ENCODE measurements around the gene TBX20.
"Not testable (repeated sequence)": the region's sequence is repeated elsewhere in the genome, so short reads cannot be mapped to it uniquely, and the experiment has no call there.

TBX20 gene

DNA sequence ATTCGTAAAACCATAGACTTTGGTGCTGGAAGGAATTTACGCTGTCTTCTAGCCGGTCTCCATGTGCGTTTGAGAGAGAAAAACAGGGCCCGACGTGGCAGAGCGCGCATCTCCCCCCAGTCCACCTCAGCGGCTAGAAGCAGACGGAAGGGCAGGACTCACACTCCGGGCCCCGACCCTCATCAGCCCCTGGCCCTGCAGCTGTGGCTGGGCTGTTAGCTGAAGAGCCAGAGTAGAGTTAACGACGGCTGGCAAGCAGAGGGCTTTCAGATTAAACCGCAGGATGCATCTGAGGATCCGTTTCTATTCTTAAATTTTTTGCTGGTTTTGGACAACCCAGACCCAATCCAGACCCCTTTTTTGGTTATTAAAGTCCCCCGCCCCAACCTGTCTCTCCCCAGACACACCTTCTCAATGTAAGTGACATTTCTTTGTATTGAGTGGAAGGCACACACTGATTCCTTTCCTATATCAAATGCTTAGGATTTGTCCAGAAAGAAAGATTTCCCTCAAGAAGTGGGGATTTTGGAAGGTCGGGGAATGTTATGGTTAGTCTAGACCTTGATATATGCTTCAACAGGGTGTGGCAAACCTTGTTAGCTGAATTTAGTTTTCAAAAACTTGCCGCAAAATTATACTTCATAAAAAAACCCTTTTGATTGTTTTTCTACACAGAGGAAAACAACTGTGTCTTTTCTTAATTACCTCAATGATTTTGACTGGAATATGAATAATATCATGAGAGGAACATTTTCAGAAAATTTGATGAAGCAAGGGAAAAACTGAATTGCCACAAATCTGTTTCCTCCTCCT, 1.7 kb upstream of the TBX20 start:
- no peak for DNase-seq

DNA sequence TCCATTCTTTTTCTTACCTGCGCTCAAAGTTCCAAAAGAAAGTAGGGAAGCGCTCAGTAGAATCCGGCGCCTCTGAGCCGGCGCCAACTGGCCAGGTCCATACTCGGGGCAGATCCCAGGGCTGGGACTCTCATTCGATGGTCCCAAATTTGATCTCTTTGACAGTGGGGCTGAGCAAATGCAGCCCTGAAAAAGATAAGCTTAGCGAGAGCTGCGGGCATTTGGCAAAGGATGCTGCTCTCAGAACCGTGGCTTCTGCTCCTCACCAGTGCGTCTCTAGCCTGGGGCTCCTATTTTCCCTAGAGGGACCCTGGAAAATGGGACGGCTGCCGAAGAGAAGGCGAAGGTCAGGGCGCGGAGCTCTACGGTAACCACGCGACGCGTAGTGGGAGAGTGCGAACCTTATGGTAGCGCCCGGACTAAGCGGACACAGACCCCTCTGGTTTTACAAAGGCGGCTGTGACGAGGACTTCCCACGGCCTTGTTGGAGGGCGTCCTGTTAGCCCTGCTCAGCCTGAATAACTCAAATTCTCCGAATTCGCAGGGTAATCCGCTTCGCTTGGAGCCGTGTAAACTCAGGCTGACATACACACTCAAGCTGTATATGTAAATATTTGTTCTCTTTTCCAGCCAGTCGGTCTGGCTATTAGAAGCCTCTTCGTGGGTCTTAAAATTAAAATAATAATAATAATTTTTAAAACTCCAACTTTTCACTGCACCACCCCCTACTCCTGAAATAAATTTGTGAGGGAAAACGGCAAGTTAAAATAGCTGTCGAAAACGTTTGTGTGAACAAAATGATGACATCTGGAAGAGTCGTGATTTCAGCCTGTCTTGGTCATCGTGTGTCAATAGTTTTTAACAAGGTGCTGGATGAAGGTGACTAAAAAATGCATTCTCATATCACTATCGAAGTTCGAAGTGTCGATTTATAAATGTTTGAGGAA, 869 bp upstream of the TBX20 start:
- no peak for DNase-seq

DNA sequence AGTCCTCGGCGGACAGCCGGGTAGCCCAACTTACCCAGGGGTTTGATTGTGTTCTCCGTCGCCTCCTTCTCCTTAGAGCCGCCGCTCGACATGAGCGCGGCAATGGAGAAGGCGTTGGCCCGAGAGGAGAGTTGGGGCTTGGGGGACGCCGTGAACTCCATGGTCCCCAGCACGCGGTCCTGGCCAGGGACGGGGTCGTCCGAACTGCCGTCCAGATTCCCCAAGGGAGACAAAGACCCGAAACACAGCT, 515 bp downstream of the TBX20 start:
- no peak for DNase-seq

DNA sequence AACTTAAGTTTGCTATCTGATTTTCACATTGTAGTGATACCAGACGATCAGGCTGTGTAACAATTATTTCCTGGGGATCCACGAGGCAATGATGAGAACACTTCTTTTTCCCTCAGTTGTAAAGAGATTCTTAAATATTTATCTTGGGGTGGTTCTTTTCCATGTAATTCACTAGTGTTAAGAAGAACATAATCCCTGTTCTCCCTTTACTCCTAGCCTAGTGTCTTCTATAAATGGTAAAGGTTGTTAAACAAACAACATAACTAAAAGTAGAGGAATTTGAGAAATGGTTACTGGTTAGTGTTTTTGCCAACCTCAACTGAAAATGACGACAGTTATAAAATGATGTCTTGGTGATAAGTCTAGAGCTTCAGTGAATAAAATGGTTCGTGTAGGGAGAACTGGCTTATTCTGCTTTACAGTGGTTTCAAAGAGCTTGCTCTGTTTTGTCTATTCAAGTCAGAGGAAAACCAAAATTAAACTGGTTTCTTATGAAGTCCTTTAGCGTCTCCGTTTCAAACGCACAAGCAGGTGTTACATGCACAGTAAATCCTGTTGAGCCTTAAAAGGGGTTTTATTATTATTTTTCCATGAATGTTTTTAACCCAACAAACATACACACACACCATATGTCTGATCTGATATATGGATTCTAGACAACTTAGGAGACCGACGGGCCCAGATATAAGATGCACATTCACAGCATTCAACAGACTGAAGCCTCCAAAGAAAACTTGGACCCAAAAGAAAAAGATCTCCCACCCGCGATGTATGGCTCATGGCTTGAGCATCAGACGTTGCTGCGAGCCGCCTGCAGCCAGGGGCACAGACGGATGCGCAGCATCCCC, 1.1 kb downstream of the TBX20 start:
- DNase-seq = no peak

DNA sequence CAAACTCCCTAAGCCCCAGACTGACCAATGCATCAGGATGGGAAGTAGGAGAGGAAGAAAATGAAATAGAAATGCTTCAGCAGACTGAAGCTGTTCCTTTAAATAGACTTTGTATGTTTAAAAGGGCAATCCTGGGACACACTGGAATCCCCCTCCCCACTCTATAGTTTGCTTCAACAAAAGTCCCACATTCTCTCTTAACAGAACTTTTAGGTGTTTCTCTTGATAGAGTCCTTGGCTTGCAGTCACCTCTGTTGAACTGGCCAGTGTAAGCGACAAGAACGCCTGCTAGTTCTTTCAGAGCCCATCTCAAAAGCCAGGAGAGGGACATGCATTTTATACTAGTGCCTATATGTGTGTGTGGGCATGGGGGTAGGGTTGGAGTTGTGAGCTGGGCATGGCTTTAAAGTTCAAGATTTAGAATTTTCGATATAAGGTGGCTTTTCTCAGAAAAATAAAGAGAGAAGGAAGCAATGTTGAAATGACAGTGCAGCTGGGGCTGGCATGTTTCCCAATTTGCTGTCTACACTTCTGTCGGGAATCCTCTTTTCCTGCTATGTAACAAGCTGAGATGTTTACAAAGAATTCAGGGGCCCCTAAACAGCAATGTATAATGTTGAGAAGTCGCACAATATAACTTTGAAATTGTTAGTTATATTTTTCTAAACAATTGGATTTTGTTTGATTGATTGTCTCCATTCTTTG, 2.1 kb downstream of the TBX20 start:
- DNase-seq = no peak

DNA sequence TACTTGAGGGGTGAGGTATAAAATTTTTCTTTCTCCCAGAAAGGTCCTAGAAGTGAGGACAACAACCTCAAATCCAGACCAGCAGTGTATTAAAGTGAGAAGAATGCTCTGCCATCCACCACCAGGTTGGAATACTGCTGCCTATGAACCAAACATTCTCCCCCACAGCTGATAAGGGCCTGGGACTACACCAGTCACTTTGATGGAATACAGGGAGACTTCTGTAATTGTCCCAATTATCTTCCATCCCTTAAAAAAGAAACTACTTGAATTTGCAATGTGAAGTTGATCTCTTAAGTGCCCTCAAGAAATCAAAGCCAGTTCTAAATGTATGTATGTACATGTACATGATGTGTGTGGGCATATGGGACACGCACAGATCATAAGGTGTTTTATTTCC, 3.0 kb downstream of the TBX20 start:
- DNase-seq = no peak

DNA sequence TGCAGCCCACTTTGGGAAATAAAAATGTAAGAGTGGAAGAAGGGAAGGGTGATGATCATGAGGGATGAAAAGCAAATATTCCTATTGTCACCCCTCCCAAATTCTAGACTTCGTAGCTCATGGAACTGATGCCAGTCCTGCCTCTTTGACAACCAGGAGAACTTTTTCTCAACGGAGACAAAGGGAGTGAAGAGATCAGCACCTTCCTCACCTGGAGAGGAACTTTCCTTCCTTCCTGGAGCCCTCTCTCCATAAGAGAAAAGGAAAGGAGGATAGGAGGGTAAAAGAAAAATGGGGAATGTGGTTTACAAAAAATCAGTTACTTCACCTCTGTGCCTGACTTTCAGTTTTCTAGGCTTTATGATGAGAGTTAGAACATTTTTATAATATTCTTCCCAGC, 3.4 kb downstream of the TBX20 start:
- no peak for DNase-seq

DNA sequence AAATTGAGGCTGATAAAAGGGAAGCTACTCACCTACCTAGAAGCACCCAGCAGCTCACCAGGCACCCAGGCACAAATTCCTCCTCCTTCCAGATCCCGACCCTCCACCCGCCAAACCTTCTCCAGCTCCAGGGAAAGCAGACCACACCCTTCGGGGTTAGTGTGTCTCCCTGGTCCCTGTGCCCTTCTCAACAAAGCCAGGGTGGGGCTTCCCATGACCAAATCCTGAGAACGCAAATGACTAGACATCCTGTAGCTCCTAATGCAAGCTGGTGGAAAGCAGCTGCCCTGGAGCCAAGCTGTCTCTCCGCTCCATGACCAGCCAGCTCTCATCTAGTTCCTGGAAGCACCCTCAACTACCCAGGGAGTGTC, 4.4 kb downstream of the TBX20 start:
- no peak for DNase-seq

DNA sequence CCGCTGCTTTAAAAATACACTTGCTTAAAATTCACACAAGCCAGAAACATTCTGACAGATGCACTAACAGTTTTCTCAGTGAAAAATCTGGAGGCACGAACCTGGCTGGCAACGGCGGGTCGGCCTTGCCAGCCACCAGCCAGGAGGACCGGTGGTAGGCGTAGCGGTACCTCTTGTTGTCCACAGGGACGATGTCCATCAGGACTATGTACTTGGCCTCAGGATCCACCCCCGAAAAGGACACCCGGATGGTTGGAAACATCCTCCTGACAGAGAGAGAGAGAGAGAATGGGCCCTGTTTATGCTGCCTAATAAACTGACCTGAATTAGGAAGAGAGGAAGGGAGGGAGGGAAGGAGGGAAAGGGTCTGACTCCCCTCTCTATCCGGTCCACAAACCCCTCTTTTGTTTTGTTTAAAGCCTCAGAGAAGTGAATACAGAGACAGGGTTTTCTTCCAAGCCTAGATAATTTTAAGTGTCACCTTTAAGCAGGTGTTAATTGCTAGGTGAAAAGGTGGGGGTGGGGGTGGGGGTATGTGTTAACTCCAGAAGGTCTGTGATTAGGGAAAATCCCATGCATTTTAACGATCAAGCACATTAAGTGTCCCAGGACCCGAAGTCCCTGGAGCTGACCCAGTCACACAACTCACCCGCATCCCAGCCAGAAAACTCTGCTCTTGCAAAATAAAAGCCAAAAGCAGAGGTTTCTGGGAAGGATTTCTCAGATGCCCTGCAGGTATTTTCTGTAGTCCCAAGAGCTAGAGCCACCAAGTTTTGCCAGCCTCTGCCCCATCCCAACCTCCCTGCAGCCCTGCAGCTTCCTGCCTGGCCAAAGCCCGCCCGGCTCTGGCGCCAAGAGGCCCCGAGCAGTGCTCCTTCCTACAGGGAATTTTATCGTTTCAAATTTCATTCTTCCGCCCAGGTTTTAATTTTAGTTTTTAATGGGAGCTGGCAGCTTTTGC, 5.0 kb downstream of the TBX20 start:
- DNase-seq = no peak

DNA sequence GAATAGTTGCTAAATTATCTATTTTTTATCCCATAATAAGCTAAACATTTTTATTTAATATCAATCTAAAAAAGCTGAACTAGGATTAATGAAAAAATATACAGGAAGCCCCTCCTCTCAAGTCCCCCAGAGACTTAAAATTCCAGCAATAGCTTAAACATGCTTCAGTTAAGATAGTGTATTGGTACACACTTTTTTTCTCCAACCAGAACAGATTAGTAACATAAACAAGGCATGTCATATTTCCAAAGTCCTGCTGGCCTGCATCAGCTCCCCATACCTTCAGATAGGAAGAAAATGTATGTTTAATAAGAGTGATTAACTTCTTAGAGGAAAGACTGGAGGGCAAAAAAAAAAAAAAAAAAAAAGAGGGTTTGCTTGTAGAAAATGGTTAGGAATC, 7.1 kb downstream of the TBX20 start:
- no peak for DNase-seq

DNA sequence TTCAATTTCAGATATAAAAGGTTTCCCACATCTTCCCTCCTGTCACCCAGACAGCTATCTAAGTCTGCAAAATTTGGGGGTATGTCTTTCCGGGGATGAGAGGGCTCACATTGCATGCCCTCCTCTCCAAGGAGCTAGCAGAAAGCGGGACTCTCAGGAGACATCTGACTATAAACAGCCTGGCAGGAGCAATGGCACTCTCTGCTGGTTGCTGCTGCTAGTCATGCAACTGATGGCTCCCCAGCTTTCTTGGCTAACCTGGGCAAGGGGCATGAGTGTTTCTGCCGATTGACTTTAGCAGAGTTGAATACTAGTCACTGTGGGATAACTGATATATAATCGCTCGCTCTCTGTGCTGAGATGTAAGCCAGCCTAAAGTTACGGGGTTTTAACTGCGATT, 12.0 kb downstream of the TBX20 start:
- DNase-seq = no peak

DNA sequence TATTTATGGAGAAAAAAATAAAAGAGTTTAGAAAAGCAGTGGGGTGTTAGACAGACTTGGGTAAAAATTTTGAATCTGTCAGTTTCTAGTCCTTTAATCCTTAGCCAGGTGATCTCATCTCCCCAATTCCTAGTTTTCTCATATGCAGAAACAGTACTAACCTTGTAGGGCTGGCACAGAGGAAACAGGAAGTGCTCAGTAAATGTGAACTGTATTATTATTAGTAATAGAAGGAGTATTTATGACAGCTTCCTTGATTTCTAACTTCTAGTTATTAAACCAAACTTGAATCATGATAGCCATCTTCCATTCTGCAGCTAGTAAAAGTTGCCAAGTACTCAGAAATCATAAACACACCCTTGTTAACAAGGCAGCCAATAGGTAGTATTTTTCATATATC, 12.5 kb downstream of the TBX20 start:
- no peak for DNase-seq

DNA sequence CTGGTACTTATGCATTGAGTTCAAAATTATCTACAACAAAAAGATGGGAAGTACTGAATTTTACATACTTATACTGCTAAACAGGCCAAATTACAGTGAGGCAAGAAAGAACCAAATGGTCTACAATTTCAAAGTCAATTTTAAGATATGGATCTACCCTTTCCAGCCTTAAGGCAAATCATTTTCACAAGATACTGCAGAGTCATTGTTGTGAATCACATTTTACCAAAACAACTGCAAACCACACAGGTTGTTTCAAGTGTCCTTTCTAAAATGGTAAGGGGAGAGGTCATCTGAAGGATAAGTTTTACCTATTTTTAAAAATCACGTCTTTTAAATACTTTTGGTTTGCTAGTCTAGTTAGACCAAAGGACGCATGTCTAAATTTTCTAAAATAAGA, 12.9 kb downstream of the TBX20 start:
- DNase-seq = not testable (repeated sequence)

DNA sequence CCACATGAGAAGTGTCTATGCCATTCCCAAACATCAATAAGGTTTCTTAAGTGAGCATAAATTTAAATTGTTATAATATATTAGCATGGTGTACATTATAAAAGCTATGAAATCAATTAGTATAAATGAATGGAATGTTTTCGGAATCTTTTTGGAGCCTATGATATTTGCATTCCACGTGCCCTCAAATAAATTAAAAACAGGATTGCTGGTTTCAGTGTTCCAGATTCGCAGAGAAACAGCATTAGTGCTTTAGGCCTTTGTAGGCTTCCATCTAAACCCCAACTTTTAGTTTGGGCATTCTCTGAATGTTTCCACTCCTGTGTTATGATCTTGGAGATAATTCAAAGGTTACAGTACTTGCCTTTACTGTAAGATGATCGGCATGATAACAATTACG, 15.4 kb downstream of the TBX20 start:
- DNase-seq = not testable (repeated sequence)

DNA sequence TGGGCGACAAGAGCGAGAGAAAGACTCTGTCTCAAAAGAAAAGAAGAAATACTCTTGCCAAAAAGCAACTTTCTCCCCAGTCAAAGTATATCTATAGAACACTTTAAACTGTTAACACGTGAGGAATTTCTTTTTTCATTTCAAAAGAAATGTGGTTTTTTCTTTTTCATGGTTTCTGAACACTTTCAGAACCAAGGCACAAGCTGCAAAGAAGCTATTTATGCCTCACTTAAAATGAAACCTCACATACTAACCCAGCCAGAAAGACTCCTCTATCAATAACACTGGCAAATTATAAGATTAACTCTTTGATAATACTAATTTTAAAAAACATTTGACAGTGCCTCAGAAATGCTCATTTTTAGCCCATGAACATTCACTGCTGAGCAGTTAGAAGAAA, 20.9 kb downstream of the TBX20 start:
- no peak for DNase-seq

DNA sequence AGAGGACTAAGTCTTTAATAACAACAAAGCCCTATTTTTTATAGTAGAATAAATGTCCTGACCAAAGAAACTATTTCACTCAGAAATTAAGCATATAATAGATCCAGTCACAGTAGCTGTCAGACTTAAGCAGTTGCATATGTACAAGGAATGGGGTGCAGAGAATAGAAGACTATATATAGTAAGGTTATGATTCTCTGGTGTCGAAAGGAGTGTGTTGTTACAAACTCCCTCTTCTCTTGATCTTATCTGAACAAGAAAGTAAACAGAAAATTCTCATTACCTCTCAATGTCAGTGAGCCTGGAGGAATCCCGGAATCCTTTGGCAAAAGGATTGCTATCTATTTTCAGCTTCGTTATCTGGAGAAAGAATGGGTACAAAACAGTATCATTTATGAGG, 22.7 kb downstream of the TBX20 start:
- not testable (repeated sequence) for DNase-seq

DNA sequence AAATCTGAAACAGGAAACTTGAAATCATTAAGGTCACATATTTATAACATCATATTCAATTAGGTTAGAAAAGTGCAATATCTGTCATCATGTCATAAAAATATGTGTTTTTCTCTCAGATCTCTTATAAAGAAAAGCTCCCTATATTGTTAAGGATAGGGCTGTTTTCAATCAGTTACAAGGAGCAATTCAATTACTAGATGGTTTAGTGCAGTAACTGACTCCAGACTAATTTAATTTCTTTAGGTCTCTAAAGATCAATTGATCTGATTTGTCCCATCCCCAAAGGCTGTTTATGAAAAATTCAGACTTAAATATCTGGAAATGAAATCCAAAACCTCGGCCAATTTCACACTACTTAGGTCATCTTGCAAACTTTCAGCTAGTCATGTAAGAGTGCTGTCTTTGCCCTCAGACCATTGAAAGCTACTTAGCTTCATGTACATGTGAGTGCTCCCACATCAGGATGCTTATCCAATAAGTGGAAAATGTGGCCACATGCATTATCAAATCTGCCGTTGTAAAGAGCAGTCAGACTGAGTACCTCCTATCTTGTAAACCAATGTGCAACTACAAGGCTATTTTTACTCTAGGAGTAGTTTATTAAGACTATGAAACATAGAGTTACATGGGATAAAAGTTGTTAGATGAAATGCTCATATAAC, 24.7 kb downstream of the TBX20 start:
- not testable (repeated sequence) for DNase-seq

DNA sequence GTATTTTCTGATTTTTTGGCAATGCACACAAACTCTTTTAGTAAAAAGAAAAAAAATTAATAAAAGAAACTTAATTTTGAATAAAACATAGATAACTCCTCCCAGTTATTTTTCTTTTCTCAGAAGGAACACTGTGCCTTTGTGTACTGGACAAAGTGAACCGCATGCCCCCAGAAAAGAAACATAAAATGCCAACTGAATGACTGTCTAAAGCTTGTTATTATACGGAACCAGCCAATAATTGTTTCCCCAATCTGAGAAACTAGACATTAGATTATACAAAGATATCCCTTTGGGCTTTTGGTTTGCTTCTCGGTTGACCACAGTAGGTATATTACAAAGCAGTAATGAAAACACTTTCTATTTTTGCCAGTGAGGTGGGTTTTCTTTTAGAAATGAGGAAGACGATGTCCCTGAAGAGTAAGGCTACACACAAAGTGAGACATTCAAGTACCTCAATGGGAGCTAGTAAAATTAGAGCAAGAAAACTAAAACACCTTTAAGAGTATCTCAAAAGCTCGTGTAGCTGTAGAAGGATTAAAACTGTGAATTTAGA, 25.3 kb downstream of the TBX20 start:
- DNase-seq = not testable (repeated sequence)

DNA sequence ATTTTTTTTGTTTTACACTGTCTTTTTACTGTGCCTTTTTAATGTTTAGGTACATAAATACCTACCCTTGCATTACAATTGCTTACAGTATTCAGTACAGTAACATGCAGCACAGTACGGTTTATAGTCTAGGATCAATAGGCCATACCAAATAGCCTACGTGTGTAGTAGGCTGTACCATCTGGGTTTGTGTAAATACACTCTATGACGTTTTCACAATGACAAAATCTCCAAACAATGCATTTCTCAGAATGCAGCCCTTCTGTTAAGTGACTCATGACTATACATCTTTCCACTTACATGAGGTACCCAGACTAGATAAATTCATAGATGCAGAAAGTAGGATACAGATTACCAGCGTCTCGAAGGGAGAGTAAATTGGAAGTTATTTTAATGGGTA, 26.5 kb downstream of the TBX20 start:
- not testable (repeated sequence) for DNase-seq

DNA sequence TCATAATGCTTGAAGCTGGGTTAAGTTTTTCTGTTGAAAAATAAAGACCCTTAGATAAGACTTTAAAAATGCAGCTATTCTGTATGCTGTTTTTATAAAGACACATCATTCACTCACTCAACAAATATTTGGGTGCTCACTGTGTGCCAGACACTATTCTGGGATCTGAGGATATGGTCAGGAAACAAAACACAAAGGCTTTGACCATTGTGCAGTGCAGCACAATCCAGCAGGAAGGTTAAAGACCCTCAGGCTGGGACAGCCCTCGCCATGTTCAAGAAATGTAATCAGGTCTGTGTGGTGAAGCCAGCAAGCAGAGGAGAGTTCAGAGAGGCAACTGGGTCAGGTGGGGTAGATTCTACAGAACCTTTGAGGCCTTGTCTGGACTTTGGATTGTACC, 31.5 kb downstream of the TBX20 start:
- DNase-seq = not testable (repeated sequence)

DNA sequence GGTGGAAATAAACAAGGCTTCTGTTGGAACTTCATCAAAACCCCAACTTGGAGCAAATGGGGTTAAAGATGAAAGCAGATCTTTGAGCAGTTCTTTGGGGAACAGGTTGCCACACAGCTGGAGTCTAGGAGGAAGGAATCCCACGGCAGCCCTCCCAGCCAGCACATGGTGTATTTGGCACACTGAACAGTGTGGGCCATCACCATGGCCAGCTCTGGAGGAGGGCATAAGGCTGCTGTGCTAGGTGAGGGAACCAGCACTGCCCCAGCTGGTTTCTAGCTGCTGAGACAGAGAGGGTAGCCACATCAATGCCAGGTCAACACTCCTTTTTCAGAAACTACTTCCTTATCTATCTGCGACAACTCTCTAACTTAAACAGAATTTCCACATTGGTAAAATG, 33.7 kb downstream of the TBX20 start:
- not testable (repeated sequence) for DNase-seq
